GM19372 (cell line): Measurements from ENCODE around the gene TCAF1.

Experiments
- ATAC-seq: cut with Tn5 transposase; IDR thresholded peaks from one replicate; pipeline ENCODE4 v1.9.1; 2021; ENCODE audit warnings: mild to moderate bottlenecking, low read depth, moderate library complexity; ENCODE audit not compliant: unreplicated experiment

The TCAF1 gene

DNA sequence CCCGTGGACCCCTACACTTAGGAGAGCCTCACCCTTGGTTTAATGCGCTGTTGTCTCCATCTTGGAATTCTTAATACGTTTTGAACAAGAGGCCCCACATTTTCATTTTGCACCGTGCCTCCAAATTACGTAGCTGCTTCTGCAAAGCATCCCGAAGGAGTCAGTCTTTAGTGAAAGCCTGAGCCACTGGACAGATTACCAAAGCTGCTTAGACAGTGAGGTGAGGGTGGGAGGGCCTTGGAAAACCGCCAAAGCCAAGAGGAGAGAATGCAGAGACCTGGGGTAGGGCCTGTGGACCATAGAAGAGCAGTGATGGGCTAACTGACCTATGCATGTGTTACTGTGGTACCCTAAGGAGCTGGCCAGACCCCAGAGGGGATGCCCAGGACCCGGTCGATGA lies 4.2 kb upstream of the TCAF1 start:
- no peak for ATAC-seq

DNA sequence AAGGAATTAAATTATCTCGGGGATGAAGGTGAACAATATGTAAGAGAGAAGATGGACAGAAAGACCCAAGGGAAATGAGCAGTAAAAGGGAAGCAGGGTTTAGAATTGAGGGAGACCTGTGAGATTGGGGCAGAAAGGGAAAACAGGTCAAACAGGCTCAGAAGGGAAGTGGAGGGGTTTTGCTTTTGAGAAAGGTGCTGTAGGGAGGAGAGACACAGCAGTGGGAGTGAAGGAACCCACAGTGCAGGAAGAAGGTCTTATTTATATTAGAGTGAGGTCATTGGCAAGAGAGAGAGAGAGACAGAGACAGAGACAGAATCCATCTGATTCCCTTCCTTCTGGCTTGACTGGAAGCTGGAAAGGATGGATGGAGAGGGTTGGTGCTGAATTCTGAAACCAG lies 3.5 kb upstream of the TCAF1 start:
- no peak for ATAC-seq

DNA sequence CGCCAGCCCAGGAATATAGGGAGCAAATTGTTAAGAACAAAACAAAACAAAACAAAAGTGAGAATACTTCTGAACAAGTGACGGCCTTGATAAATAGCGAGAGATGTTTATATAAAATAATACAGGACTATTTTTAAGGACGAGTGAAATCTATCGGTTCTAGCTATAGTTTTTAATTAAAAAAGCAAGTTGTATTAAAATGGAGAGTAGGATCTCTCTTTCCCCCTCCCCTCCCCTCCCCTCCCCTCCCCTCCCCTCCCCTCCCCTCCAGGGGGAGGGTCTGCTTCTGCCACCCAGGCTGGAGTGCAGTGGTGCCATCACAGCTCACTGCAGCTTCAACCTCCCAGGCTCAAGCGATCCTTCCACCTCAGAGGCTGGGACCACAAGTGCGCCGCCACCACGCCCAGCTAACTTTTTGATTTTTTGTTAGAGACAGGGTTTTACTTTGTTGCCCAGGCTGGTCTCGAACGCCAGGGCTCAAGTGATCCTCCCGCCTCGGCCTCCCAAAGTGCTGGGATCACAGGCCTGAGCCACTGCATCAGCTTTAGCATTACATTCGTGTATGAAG lies 440 bp upstream of the TCAF1 start:
- ATAC-seq: no peak

DNA sequence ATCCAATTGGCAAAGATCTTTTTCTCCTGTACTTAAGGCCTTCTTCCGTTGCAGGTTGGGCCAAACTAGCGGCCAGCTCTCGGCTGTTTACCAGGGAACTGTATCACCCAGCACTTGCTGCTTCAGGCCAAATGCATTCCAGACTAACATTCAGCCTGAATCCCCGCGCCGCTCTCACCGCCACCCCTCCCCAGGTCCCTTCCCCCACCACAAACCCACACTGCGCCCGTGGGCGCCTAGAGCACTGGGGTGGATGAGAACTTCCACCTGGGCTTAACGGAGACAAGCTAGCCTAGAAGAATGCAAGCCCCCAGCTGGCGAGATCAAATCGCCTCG lies 676 bp downstream of the TCAF1 start:
- ATAC-seq: no peak

DNA sequence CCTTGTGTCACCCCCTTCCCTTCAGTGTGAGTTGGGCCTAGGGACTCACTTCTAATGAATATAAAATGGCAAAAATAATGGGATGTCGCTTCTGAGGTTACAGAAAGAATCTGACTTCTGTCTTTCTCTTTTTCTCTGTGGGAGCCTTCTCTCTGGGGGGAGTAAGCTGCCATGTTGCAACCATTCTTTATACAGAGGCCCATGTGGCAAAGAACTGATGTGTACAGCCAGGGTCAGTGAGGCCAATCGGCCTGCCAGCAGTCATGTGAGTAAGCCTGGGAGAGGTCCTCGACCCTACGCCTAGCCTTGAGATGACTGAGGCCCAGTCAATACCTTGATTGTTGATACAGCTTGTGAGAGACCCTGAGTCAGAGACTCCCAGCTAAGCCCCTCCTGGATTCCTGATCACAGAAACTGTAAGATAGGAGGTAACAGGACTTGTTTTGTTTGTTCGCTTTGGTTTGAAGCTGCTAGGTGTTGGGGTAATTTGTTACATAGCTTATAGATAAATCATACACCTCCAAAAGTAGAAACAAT lies 1.7 kb downstream of the TCAF1 start:
- ATAC-seq: no peak

DNA sequence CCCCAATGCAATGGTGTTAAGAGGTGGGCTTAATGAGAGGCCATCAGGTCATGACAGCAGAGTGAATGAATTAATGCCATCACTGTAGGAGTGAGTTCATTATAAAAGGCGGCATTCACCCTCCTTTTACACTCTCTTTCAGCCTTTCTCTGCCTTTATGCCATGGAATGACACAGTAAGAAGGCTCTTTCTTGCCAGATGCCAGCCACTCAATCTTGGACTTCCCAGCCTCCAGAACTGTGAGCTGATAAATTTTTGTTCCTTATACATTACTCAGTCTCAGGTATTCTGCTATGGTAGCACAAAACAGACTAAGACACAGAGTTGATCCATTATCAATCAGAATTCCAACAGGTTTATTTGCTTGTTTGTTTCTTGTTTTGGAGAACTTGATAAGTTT lies 3.2 kb downstream of the TCAF1 start:
- no peak for ATAC-seq

DNA sequence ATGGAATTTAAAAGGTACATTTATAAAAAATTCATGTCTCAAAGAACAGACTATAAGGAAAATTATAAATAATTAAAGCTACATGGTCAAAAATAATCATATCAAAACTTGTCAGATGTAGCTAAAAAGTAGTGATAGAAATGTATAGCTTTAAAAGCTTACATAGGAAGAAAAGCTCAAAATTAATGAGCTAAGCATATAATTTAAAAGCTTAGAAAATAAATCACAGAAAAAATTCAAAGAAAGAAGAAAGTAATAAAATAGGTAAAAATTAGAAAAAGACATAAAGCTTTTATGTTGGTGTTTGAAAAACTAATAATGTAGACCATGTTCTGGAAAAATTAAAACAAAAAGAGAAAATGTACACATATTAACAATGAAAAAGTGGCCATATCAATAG lies 5.3 kb downstream of the TCAF1 start:
- no peak for ATAC-seq

DNA sequence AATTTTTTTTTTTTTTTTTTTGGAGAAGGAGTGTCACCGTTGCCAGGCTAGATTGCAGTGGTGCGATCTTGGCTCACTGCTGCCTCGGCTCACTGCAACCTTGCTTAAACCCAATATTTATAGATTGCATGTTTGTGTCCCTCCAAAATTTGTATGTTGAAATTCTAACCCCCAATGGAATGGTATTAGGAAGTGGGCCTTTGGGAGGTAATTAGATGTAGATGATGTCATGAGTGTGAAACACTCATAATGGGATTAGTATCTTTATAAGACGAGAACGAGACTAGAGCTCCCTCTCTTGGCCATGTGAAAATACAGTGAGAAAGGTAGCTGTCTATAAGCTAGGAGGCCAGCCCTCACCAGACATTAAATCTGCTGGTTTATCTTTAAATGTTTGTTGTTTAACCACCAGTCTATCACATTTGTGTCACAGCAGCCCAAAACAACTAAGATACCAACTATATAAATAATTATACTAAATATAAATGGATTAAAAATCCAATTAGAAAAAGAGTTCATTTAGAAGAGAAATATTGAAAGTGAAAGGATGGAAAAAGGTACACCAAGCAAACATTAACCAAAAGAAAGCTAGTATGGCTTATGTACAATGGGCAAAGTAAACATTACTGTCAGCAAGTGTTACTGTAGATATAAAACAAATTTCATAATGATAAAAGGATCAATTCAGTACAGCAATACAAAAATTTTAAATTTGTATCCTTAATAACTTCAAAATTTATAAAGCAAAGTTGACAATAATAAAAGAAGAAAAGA lies 9.3 kb downstream of the TCAF1 start:
- ATAC-seq: peak; percentile 99

DNA sequence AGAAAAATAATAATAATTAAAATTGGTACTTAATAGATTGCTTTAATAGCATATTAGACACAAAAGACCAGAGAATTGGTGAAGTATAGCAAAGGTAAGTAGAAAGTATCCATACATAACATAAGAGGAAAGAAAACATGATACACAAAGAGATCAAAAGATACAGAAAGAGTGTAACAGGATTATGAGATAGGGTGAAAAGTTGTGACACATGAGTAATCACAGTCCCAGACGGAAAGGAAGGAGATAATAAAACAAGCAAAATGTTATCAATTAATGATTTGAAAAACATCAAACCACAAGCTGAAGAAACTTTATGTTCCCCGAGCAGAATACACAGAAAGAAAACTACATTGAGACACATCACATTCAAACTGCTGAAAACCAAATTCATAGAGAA lies 10.5 kb downstream of the TCAF1 start:
- no peak for ATAC-seq

DNA sequence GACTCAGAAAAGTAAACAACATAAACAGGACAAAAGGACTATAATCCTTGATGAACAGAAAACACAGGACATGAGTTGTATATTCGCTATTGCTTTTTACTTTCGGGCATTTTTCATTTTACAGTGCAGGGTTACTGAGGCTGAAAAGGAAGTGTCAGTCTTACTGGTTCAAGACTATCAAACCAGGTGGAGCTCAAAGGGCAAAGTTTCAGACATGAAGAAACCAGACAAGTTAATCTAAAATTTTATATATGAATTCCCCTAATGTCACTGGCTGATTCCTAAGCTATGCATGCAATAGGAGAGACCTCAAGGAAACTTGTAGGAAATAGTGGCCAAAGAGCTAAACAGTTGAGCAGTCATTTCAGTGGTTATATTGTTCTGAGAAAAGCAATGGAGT lies 11.4 kb downstream of the TCAF1 start:
- ATAC-seq: no peak

DNA sequence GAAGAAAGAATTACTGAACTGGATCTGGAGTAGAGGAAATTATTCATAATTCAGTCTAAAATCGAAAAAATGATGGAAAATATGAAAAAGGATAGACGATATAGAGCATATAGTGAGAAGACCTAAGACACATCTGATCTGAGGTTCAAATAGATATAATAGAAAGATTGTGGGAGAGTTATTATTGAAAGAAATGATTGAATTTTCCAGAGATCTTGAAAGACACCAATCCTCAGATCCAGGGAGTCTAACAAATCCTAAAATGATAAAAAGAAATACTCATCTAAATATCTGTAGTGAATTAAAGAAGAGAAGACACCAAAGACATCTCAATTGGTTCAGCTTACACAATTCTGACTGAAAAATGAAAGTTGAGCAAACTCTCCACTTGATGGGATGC lies 12.9 kb downstream of the TCAF1 start:
- no peak for ATAC-seq

DNA sequence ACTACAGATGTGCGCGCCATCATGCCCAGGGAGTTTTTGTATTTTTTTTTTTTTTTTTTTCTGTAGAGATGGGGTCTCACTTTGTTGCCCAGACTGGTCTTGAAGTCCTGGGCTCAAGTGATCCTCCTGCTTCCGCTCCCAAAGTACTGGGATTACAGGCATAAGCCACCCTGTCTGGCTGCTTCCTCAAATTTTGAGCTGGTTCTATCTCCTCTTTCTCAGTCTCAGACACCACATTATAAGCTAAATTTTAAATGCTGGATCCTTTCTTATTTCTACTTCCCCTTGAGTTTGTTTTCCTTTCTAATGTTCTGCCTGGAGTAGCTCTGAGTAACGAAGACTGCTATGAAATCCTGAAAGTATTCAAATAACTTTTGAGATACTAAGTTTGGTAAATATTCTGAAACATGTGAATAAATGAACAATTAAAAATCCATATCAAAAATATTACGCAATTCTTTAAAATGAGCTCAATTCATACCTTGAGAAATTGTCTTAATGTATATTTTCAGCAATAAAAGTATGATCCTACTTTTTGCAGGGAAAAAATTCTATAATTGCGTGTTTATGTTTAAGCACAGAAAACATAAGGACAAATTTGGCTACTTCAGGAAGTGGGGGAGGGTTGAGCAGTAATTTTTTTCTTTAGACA lies 15.0 kb downstream of the TCAF1 start:
- no peak for ATAC-seq

DNA sequence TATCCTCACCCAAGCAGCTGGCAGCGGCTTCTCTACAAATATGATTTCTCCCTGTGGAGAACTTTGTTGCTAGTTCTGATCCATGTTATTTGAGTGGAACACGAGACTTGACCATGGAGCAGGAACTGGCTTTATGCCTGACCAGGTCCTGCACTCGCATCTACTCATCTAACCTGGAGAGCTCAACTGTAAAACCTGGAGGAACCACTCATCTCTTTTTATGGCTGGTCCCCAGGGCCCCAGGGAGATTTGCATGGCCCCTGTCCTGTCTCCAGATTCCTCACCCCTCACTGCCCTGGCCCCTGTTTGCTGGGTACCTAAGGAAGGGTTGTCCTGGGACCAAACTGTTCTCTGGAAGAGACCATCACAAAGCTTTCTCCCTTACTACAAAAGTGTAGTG lies 16.0 kb downstream of the TCAF1 start:
- no peak for ATAC-seq

DNA sequence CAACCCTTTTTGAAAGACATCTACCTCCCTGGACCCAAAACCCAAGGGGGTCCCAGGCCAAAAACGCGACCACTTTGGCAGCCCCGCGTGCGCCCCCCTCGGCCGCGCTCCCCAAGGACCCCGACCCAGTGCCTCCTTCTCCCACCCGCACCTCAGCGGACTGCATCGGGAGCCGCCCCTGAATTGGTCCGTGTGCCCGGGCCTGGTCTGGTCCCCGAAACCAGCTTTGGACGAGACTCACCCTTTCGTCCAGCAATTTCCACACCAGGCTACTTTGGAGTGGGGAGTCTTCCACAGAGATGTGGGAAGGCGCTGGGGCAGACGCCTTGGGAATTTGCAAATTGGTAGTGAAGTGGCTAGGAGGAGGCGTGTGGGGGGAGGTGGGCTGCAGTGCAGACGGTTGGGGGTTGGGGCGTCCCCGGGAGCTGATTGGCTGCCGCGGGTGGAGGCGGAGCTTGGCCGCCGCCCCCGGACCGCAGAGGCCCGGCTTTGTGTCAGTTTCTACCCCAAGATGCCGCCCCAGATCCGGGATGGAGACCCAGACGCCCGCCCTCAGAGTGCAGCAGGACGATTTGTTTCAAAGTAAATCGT lies 16.9 kb downstream of the TCAF1 start:
- ATAC-seq: peak; percentile 95

DNA sequence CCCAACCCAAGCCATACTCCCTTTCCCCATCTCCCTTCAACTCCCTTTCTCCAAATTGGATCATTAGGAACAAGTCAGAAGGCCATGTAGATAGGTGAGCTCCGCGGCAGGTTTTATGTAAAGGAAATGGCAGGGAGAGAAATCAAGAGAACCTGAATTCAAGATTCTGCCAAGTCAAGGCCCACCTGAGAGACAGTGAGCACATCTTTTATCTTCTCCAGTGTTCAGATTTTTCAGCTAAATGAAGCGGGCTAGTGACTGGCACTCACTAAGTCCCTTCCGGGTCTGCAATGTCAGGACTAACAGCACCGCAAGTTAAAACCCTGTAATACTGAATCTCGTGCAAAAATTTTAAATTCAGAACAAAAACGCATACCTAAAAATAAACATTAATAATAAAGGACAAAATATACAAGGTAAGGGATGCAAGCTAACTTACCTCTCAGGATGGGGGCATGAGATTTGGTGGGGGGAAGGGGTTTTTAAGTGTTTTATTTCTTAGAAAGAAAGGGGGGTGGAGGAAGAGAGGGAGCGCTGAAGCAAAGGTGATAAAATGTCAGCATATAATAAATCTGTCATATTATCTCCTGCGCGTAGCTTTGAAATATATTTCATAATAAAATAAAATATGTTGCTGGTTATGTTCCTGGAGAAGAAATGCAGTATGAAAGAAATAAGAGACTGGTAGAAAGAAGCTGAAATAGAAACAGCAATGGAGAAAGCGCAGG lies 17.6 kb downstream of the TCAF1 start:
- no peak for ATAC-seq

DNA sequence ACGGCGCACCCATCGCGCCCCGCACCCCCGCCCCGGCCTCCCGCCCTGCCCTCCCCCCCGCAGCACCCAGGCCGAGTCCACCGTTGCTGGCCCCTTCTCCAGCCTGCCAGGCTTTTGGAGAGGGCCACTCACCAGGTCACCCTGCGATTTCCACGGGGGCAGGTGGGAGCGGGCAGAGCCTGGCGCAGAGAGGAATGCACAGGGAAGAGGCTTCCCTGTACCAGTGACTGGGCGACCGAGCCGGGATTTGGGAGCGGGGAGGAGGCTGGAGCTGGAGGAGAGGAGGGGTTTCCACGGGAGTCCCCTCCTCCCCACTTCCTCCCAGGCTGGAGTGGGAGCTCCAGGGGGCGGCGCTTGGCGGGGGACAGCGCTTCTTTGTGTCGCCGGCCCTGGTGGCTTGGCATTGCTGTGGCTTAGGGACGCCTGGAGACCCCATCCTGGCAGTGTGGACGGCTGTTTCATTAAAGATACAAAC lies 19.3 kb downstream of the TCAF1 start:
- ATAC-seq: no peak

DNA sequence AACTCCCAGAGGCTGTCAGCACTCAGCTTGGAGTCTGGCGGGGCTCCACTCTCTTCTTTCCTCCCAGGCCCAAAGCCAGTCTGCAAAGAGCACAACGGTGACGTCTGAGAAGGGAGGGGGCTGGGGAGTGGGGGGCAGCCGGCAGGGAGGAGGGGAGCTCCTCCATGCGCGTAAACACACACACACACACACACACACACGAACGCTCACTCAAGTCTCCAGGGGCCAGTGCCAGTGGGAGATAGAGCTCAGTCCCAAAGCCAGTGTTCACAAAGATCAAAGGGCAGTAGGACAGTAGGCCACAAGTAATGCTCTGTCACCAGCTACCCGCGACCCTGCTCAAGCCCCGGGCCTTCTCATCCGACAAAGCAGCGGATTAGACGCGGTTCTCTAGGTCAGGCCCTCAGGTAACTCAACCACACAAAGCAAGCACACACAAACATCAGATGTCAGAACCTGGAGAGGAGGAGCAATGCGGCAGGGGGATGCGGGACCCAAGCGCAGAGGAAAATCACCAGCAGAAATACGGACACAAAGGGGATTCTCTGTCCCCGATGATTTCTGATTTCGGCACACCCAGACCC lies 19.9 kb downstream of the TCAF1 start:
- no peak for ATAC-seq

DNA sequence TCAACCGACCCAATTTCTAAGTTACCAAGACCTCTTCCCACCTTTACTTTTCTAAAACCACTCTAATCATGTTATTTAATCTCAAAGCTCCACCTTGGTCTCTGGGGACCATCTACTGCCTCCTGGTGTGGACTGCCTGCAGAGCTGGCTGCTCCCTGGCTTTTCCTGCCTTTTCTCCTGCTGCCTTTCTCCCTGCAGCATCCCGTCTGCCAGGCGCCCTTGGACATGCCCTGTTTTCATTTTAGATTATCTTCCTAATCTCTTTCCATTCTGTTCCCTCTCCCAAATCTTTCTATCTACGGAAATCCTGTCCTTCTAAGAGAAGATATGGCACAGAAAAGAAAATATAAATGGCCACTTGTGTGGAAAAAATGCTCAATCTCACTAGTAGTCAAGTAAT lies 23.1 kb downstream of the TCAF1 start:
- no peak for ATAC-seq

DNA sequence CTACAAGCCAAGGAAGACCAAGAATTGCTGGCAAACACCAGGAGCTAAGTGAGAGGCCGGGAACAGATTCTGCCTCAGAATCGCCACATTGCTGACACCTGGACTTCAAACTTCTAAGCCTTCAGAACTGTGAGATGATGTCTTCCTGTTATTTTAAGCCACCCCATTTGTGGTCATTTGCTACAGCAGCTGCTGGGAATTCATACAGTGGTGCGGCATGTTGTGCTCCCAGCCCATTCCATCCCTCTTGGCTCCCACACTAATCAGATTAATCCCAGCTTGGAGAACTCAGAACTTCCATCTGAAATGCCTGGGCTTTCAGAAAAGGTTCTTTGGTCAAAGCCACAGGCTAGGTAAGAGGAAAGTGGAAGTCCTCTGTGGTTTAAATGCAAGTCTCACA lies 24.9 kb downstream of the TCAF1 start:
- no peak for ATAC-seq

DNA sequence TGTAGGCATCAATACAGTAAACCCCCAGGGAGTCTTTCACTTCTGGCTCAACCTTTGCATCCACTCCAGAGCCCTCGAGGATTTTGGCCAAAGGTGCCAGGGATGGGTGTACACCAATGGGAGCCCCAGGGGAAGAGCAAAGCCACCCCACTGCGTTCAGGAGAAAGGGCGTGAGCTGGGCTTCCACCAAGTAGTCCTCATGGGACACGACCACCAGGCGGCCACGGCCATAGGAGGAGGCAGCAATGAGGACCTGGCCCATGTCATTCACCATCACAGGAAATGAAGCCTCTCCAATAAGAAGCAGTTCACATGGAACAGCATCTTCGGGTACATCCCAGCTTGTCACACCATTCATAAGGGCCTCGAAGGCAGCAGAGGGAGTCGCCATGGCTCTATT lies 25.8 kb downstream of the TCAF1 start:
- no peak for ATAC-seq
